Stimulated activated CD4-positive, alpha-beta T cell treated with anti-CD3 and anti-CD28 coated beads, Interleukin-2, amount 100 ng/mL, for 24 hours (primary cell): ENCODE measurements around the gene FYTTD1.
A peak's percentile ranks its signal among the peaks of the same experiment; 100 is the strongest.

ENCODE experiments used
- DNase-seq, 2 donors: peaks; one replicate each; pipeline ENCODE4 v3.0.0-alpha.2; 2020

FYTTD1 gene

DNA sequence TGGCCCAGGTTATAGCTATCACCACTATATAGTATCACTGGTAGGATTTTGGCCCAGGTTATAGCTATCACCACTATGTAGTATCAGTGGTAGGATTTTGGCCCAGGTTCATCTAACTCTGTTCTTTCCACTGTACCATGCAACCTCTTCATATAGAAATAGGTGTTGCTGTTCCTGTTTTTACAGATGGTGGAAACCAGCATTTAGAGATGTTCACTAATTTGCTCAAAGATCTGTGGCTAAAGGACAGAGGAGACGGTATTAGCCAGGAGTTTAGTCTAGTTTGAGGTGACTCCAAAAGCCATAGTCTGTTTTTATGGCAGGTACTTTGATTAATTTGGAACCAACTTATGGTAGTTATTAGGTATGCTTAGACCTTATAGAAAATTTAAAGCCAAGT is 44.4 kb downstream of the FYTTD1 start:
- DNase-seq: no peak

GRCh38 chr3:197795200-197795599 is 45.5 kb downstream of the FYTTD1 start:
- DNase-seq: no peak

GRCh38 chr3:197796087-197796486 is 46.4 kb downstream of the FYTTD1 start:
- no peak for DNase-seq

DNA sequence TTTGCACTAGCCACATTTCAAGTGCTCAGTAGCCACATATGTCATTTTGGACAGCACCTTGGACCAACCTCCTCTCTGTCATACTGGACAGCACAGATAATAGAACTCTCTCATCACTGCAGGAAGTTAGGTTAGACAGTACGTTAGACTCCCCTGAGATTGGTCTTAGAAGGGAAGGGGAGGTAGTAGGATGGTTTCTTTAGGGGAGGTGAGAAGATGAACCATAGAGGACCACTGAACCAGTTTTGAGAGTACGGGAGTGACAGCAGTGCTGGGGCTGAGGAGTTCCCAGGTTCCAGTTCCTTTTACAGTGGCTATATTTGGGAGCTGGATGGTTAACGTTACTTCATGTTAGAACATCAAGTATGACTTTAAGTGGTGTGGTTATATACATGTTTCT is 49.2 kb downstream of the FYTTD1 start:
- no peak for DNase-seq

GRCh38 chr3:197800379-197800778 is 50.7 kb downstream of the FYTTD1 start:
- no peak for DNase-seq

- DNase-seq: peak in 1 of 2 donors; percentile 10
Observed at GRCh38 chr3:197801891-197802778, 52.5 kb downstream of the FYTTD1 start.

GRCh38 chr3:197802779-197803459 is 53.2 kb downstream of the FYTTD1 start:
- DNase-seq: no peak

- DNase-seq: no peak
Observed at GRCh38 chr3:197804511-197804910, 54.8 kb downstream of the FYTTD1 start.

DNA sequence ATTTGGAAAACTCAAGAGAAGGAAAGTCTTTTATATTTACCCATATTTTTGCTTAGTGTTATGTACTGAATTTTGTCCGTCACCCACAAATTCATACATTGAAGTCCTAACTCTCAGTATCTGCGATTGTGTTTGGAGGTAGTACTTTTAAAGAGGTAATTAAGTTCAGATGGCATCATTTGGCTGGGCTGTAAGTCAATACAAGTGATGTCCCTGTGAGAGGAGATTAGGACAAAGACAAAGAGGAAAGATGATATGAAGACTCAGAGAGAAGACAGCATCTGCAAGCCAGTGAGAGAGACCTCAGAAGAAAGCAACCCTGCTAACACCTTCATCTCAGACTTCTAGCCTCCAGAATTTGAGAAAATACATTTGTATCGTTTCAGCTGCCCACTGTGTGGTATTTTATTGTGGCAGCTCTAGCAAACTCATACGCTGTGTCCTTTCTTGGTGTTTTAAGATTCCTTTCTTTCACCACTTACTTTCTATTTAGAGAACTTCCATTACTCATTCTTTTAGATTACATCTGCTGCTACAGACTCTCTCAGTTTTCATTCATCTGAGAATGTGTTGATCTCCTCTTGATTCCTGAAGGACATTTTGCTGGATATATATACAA is 58.4 kb downstream of the FYTTD1 start:
- DNase-seq: no peak

- no peak for DNase-seq
Observed at GRCh38 chr3:197809356-197810020, 59.8 kb downstream of the FYTTD1 start.

GRCh38 chr3:197810901-197811300 is 61.2 kb downstream of the FYTTD1 start:
- no peak for DNase-seq

- DNase-seq: no peak
Observed at GRCh38 chr3:197811343-197811742, 61.7 kb downstream of the FYTTD1 start.

DNA sequence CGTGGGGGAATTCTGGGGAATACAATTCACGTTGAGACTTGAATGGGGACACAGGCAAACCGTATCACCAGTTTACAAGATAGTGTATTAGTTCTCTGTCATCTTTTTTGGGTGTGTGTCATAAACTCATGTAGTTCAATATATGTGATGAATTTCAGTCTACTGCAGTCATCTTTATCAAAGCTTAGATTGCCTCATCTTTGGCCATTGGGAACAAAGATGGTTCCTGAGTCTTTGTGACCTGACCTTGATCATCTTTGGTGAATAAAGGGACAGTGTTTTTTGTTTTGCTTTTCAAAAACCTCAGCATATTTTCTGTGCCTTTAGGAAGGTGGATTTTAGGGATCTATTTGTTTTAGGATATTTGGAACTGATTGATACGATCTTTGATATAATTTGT is 64.7 kb downstream of the FYTTD1 start:
- no peak for DNase-seq

DNA sequence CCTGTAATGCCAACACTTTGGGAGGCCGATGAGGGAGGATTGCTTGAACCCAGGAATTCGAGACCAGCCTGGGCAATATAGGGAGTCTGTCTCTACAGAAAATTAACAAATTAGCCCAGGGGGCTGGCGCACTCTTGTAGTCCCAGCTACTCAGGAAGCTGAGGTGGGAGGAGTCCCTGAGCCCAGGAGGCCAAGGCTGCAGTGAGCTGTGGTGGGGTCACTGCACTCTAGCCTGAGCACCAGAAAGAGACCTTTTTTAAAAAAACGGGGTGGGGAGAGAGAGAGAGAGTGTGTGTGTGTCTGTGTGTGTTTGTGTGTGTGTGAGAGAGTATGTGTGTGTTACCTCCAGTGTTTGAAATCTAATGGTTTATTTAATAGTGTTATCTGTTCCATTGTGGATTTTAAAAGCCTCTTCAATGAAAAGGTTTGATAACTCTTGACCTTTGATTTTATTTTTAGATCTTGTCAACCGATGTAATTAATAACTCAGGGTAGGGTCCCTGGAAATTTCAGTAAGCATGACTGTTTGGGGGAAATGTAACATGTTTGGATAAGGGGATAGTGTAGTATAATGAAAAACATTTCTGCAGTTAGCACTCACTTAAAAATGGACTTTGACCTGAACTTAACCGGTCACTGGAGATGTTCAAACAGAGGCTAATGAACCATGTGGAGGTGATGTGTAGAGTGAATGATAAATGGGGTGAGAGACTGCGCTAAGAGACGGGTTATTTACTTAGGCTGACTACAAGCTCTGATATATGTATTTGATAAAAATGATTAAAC is 71.1 kb downstream of the FYTTD1 start:
- no peak for DNase-seq

DNA sequence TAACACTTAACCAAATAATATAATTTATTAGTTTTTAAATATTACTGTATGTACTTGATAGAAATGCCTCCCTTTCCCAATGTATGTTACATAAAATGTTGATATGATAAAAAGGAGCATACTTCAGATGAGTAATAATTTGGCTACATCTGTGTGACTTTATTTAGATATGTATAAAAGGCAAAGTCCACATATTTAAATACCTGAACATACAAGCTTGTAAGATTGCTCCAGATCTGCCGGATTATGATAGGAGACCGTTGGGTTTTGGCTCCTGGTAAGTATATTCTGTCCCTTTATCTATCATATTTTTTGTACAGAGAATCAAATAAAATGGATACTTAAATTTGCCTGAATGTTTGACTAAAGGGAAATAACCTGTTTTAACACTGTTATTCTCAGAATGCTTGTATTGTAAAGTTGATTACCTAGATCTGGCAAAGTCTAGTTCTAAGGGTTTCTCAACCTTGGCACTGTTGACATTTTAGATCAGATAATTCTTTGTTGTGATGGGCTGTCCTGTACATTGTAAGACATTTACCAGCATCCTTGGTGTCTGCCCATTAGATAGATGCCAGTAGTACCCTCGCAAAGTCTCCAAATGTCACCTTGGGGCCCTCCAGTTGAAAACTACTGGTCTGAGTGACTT is 79.8 kb downstream of the FYTTD1 start:
- DNase-seq: no peak

- DNase-seq: no peak
Observed at GRCh38 chr3:197830308-197830966, 80.8 kb downstream of the FYTTD1 start.

GRCh38 chr3:197830967-197831313 is 81.3 kb downstream of the FYTTD1 start:
- no peak for DNase-seq

DNA sequence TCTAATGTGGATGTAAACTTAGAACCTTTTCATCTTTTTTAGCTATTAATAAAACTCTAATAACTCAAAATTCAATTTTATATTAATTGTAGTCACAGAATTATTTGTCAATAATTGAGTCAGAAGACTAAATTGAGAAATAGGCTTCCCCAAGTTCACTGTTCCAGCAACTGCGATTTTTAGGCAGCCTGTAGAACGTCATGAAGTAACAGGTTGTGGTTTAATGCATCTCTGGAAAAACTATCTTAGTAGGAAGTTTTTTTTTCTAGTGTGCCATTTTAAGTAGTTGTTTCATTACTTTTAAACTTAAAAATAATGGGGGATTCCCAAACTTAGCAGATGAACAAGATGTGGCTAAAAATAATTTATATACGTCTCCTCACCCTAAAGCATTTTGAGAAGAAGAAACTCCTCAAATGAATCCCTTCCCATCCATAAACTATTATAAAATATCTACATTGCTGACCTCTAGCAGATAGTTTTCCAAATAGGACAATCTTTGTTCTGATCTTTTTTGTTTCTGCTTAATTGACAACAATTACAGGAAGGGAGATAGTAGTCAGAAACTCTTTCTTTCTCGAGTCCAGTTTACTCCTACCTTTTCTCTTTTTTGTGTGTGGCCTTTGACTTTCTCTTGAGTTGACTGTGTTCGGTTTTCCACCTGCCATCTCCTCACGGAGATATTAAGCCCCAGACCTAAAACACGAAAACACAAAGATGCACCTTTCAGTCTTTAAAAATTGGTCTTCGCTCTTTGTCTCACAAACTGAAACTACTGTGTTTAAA is 84.4 kb downstream of the FYTTD1 start:
- DNase-seq: no peak

GRCh38 chr3:197835509-197835908 is 85.8 kb downstream of the FYTTD1 start:
- no peak for DNase-seq

DNA sequence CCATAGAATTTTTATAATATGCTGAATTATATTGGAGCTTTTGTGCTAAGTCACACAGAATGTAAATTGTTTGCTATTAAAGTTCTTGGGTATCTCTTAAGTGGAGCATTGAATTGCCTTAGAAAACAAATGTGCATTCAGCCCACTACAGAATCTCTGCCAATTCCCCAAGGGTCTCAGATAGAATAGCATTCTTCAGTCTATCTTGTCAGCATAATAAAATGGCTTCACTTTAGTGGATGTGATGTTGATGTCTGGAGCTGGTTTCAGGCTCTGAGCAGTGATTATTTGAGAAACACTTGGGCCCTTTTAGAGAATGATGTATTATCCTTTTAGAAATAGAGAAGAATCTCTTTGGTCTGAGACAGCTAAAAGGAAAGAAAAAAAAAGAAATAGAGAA is 86.6 kb downstream of the FYTTD1 start:
- no peak for DNase-seq
